SK-N-SH treated with all-trans-retinoic acid at 6 μM for 48 hours (cell line): Measurements from ENCODE around the gene DIPK1B.

Experiments used
- BACH2 ChIP-seq: fragments of 250-450 bp; sonication (Bioruptor Pico); IDR thresholded peaks from 2 replicates; pipeline ENCODE4 v1.9.0; 2021; ENCODE audit warnings: mild to moderate bottlenecking, borderline replicate concordance
- GLIS3 ChIP-seq: fragments of 250-450 bp; sonication (Bioruptor Pico); IDR thresholded peaks from 2 replicates; pipeline ENCODE4 v1.5.0; 2020; ENCODE audit warnings: mild to moderate bottlenecking, moderate library complexity
- SNAI2 ChIP-seq: fragments of 250-450 bp; sonication (Bioruptor Pico); IDR thresholded peaks from 2 replicates; pipeline ENCODE4 v1.5.0; 2020; ENCODE audit warnings: mild to moderate bottlenecking, moderate library complexity
- ZNF8 ChIP-seq: fragments of 450-650 bp; formaldehyde crosslinking; IDR thresholded peaks from 2 replicates; pipeline ENCODE4 v1.5.0; 2020; ENCODE audit warnings: mild to moderate bottlenecking, moderate library complexity
- TF ChIP-seq, protein P1 (sequence below): fragments of 250-450 bp; sonication (Bioruptor Pico); IDR thresholded peaks from 2 replicates; pipeline ENCODE4 v1.8.0; 2020; ENCODE audit warnings: mild to moderate bottlenecking, moderate library complexity, borderline replicate concordance
- TF ChIP-seq, protein P2 (sequence below): fragments of 250-450 bp; sonication (Bioruptor Pico); IDR thresholded peaks from 2 replicates; pipeline ENCODE4 v1.8.0; 2021; ENCODE audit warnings: low read depth, mild to moderate bottlenecking, moderate library complexity, borderline replicate concordance

DNA sequence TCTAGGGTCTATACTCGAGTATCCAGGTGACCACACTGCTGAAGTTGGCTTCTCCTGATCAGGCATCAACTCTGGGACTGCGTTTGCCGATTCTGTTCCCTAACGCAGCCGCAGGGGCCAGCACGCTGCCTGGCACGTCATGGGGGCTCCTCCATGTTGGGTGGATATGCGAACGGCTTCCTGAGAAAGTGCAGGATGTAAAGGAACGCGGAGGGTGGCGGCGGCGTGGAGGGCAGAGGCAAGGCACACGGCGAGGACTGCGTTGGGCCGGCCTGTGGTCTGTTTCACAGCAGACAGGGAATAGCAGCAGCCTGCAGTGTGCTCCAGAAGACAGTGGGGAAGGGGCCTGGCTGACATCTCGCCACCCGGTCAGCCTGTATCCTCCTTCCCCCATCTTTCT lies 26.6 kb downstream of the DIPK1B start:
- TF ChIP-seq GLIS3 (CRISPR knock-in tag) (no peak), SNAI2 (CRISPR knock-in tag) (no peak), BACH2 (no peak), ZNF8 (CRISPR knock-in tag) (no peak)
- TF ChIP-seq, protein P1, sequence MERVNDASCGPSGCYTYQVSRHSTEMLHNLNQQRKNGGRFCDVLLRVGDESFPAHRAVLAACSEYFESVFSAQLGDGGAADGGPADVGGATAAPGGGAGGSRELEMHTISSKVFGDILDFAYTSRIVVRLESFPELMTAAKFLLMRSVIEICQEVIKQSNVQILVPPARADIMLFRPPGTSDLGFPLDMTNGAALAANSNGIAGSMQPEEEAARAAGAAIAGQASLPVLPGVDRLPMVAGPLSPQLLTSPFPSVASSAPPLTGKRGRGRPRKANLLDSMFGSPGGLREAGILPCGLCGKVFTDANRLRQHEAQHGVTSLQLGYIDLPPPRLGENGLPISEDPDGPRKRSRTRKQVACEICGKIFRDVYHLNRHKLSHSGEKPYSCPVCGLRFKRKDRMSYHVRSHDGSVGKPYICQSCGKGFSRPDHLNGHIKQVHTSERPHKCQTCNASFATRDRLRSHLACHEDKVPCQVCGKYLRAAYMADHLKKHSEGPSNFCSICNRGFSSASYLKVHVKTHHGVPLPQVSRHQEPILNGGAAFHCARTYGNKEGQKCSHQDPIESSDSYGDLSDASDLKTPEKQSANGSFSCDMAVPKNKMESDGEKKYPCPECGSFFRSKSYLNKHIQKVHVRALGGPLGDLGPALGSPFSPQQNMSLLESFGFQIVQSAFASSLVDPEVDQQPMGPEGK (CRISPR knock-in tag), result no peak
- TF ChIP-seq, protein P2, sequence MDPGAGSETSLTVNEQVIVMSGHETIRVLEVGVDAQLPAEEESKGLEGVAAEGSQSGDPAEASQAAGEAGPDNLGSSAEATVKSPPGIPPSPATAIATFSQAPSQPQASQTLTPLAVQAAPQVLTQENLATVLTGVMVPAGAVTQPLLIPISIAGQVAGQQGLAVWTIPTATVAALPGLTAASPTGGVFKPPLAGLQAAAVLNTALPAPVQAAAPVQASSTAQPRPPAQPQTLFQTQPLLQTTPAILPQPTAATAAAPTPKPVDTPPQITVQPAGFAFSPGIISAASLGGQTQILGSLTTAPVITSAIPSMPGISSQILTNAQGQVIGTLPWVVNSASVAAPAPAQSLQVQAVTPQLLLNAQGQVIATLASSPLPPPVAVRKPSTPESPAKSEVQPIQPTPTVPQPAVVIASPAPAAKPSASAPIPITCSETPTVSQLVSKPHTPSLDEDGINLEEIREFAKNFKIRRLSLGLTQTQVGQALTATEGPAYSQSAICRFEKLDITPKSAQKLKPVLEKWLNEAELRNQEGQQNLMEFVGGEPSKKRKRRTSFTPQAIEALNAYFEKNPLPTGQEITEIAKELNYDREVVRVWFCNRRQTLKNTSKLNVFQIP (CRISPR knock-in tag), result no peak
